Lower lobe of right lung (tissue), 2 donors: Measurements from ENCODE around the gene NAALADL2. TPM values are rescaled to one million over a fixed set of nuclear protein-coding genes. Genes with fewer than 3 reads are reported as not detected.

ENCODE experiments used
- ATAC-seq, 2 donors: fragments of 200-7000 bp; cut with Tn5 transposase; one replicate each; pipeline ENCODE4 v1.9.1; 2020 to 2022; ENCODE audit warnings: mild to moderate bottlenecking in 2 of 2, moderate library complexity in 2 of 2
- DNase-seq: peaks from one replicate; pipeline ENCODE4 v3.0.0-alpha.2; 2020
- H3K27ac ChIP-seq: fragments of 200-600 bp; one replicate; pipeline ENCODE4 v1.8.0; 2022
- H3K27me3 ChIP-seq: fragments of 200-600 bp; one replicate; pipeline ENCODE4 v1.8.0; 2022; ENCODE audit warnings: low read depth
- H3K36me3 ChIP-seq: fragments of 200-600 bp; one replicate; pipeline ENCODE4 v1.8.0; 2022; ENCODE audit warnings: mild to moderate bottlenecking
- H3K4me1 ChIP-seq: fragments of 200-600 bp; one replicate; pipeline ENCODE4 v1.8.0; 2022
- H3K4me3 ChIP-seq: fragments of 200-600 bp; one replicate; pipeline ENCODE4 v1.8.0; 2022; ENCODE audit warnings: mild to moderate bottlenecking
- H3K9me3 ChIP-seq: fragments of 200-600 bp; one replicate; pipeline ENCODE4 v1.8.0; 2022
- CTCF ChIP-seq: fragments of 200-600 bp; IDR thresholded peaks from one replicate; pipeline ENCODE4 v1.8.0; 2022; ENCODE audit warnings: antibody characterized with exemption, mild to moderate bottlenecking
- intact Hi-C: fragments of 100-400 bp; cut with DNase I; formaldehyde crosslinking; loops from one replicate; pipeline ENCODE4 v1.11.0; 2022
- total RNA-seq: library from RNA; stranded (reverse); fragmentation: NEBNext Ultra II Directional; extraction: Animal tissue kit (Norgen Biotek cat#: 25700); gene quantifications from one replicate; pipeline ENCODE4 v1.2.1, GENCODE V29; 2021
- donor health status: DM: no; HTN: yes; CAD: no; lungs with severe emphysema.

The NAALADL2 gene
- total RNA-seq, 1 donor from 2014 or later, result 9.8 TPM

DNA sequence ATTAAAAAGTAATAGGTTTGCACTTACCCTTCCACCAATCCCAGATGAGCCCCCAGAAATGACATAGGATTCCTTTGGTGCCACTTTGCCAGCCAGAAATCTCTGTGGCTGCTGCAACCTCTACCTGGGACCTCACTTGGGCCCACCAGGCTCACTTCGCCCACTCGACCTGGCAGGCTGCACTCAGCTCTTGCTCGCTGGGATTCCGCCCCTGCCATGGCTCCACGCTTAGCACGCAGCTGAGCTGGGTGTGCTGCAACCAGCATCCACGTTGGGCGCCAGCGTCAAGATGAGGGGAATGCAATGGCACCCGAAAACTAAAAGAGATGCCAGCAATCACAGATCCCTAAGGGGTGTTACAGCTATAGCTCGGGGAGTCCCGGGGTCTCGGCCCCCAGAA is 761.0 kb downstream of the NAALADL2 start:
- intact Hi-C loops, result no loop called here
- Histone ChIP-seq H3K4me3 (no peak overlapping the region), H3K9me3 (no peaks in the 10 kb centered on the region), H3K27ac (no peak overlapping the region), H3K36me3 (no peaks in the 10 kb centered on the region), H3K4me1 (no peaks in the 10 kb centered on the region), H3K27me3 (no peaks in the 10 kb centered on the region)
- no peak for TF ChIP-seq CTCF
- ATAC-seq (no peak), DNase-seq (no peak)

- Histone ChIP-seq H3K27me3 (no peaks in the 10 kb centered on the region), H3K9me3 (no peaks in the 10 kb centered on the region), H3K36me3 (no peaks in the 10 kb centered on the region), H3K4me3 (no peak overlapping the region), H3K4me1 (no peaks in the 10 kb centered on the region), H3K27ac (no peak overlapping the region)
- DNase-seq, result no peak
- no peak for TF ChIP-seq CTCF
- intact Hi-C loops, result no loop called here
- no peak for ATAC-seq
These were observed 761.4 kb downstream of the NAALADL2 start for GRCh38 chr3:175620532-175620931.

- no peaks in the 10 kb centered on the region for H3K27me3 ChIP-seq
- DNase-seq (no peak), ATAC-seq (no peak)
- H3K4me1 ChIP-seq, result no peaks in the 10 kb centered on the region
- intact Hi-C loops, result no loop called here
- H3K27ac ChIP-seq, result no peak overlapping the region
- no peak for TF ChIP-seq CTCF
- no peaks in the 10 kb centered on the region for H3K9me3 ChIP-seq
- no peaks in the 10 kb centered on the region for H3K36me3 ChIP-seq
- no peak overlapping the region for H3K4me3 ChIP-seq
These were observed 781.8 kb downstream of the NAALADL2 start for GRCh38 chr3:175640958-175641357.

GRCh38 chr3:175646865-175647264 is 787.7 kb downstream of the NAALADL2 start:
- no peak overlapping the region for H3K27ac ChIP-seq
- no peak for ATAC-seq
- no peak for TF ChIP-seq CTCF
- H3K4me1 ChIP-seq, result no peaks in the 10 kb centered on the region
- no peaks in the 10 kb centered on the region for H3K27me3 ChIP-seq
- no peak overlapping the region for H3K4me3 ChIP-seq
- H3K9me3 ChIP-seq, result no peaks in the 10 kb centered on the region
- DNase-seq, result no peak
- no peaks in the 10 kb centered on the region for H3K36me3 ChIP-seq
- intact Hi-C loops, result no loop called here

DNA sequence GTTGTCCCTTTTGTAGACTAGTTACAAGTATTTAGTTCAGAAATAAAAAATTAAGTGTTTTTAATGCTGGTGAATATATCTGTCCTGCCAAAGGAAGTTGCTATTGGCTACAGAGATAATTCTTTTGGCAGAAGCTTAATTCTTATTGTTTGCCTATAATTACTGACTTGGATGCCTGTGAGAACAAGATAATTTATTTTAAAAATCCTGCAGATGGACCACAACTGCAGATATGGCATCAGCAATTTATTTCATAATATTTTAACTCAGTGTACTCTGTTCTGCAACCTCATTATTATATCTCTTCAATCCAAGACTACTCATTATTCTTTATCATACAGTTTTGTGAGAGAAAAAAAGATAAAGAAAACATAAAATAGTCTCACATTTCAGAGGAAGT is 789.8 kb downstream of the NAALADL2 start:
- Histone ChIP-seq H3K36me3 (no peaks in the 10 kb centered on the region), H3K4me1 (no peaks in the 10 kb centered on the region), H3K4me3 (no peak overlapping the region), H3K9me3 (no peaks in the 10 kb centered on the region), H3K27ac (no peak overlapping the region), H3K27me3 (no peaks in the 10 kb centered on the region)
- no peak for TF ChIP-seq CTCF
- intact Hi-C loops, result no loop called here
- DNase-seq (no peak), ATAC-seq (no peak)

GRCh38 chr3:175651716-175652115 is 792.6 kb downstream of the NAALADL2 start:
- DNase-seq, result no peak
- Histone ChIP-seq H3K4me3 (no peak overlapping the region), H3K9me3 (no peaks in the 10 kb centered on the region), H3K27me3 (no peaks in the 10 kb centered on the region), H3K4me1 (no peaks in the 10 kb centered on the region), H3K36me3 (no peaks in the 10 kb centered on the region), H3K27ac (no peak overlapping the region)
- no peak for ATAC-seq
- TF ChIP-seq CTCF, result no peak
- intact Hi-C loops, result no loop called here
